Osteoblast (primary cell): ENCODE results near the gene OR52A1. TPM values are rescaled to one million over a fixed set of nuclear protein-coding genes. Genes with fewer than 3 reads are reported as not detected.

Source experiments
- DNase-seq: peaks from one replicate; pipeline ENCODE4 v3.0.0; 2011; ENCODE audit warnings: low spot score, mixed read lengths; ENCODE audit not compliant: insufficient read length; ENCODE audit errors: missing footprints
- H2AFZ ChIP-seq: 2 replicates; pipeline ENCODE4 v1.6.0; 2011; ENCODE audit warnings: mild to moderate bottlenecking, low read length
- H3K27ac ChIP-seq: 2 replicates; pipeline ENCODE4 v1.5.1; 2011; ENCODE audit warnings: mild to moderate bottlenecking, low read depth, low read length, moderate library complexity
- H3K27me3 ChIP-seq: 2 replicates; pipeline ENCODE4 v1.6.0; 2012; ENCODE audit warnings: mild to moderate bottlenecking, control low read depth, inconsistent platforms, low read length, moderate library complexity; ENCODE audit not compliant: insufficient read depth
- H3K36me3 ChIP-seq: 2 replicates; pipeline ENCODE4 v1.5.1; 2011; ENCODE audit warnings: mild to moderate bottlenecking, low read length, control low read depth, moderate library complexity; ENCODE audit not compliant: insufficient read depth
- H3K4me1 ChIP-seq: 2 replicates; pipeline ENCODE4 v1.5.1; 2011; ENCODE audit warnings: mild to moderate bottlenecking, low read length, control low read depth, moderate library complexity; ENCODE audit not compliant: insufficient read depth
- H3K4me2 ChIP-seq: 2 replicates; pipeline ENCODE4 v1.6.0; 2011; ENCODE audit warnings: mild to moderate bottlenecking, low read length; ENCODE audit not compliant: insufficient read depth
- H3K4me3 ChIP-seq: fragments of 200-600 bp; sonication (generic); 3 replicates; pipeline ENCODE4 v1.5.1; 2012; ENCODE audit warnings: mild to moderate bottlenecking, low read length, inconsistent platforms; ENCODE audit not compliant: insufficient read depth
- H3K79me2 ChIP-seq: 2 replicates; pipeline ENCODE4 v1.6.0; 2012; ENCODE audit warnings: mild to moderate bottlenecking, low read length, control low read depth, inconsistent platforms; ENCODE audit not compliant: insufficient read depth
- H3K9me3 ChIP-seq: 2 replicates; pipeline ENCODE4 v1.5.1; 2011; ENCODE audit warnings: low read depth, low read length, control low read depth
- H4K20me1 ChIP-seq: 2 replicates; pipeline ENCODE4 v1.6.0; 2012; ENCODE audit warnings: mild to moderate bottlenecking, low read length, control low read depth; ENCODE audit not compliant: insufficient read depth
- total RNA-seq: library from RNA; depleted of rRNA; stranded (reverse); fragments of >200 nt; gene quantifications from 2 replicates; pipeline ENCODE4 v1.2.3, GENCODE V29; 2012
- TF ChIP-seq, protein P1 (sequence below): IDR thresholded peaks from 2 replicates; pipeline ENCODE4 v1.5.1; 2011; ENCODE audit warnings: mild to moderate bottlenecking, low read depth, low read length, moderate library complexity; ENCODE audit errors: extremely low read depth

OR52A1 gene
- total RNA-seq, 1 donor: not detected

DNA sequence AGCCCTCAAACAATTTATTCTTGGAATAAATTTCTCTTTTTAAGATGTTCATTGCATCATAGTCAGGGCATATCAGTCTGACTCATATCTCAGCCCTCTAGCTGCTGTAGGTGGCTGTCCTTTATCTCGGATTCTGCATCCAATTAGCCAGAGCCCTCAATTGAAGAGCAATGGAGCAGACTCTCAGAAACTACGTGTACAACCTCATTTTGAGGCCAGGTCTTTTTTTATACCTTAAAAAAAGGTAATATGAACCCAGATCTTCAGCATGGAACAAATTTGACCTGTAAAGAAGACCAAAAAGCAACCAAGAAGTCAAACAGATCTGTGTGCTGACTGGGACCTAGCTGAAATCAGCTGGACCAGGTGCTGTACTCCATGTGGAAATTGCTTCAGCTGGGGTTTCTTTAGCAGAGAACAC lies 25.1 kb downstream of the OR52A1 start:
- H4K20me1 ChIP-seq: no peaks in the 10 kb centered on the region
- no peaks in the 10 kb centered on the region for H3K27me3 ChIP-seq
- H3K27ac ChIP-seq: no peak overlapping the region
- no peaks in the 10 kb centered on the region for H3K79me2 ChIP-seq
- H3K36me3 ChIP-seq: no peaks in the 10 kb centered on the region
- no peak overlapping the region for H2AFZ ChIP-seq
- DNase-seq: no peak
- TF ChIP-seq, protein P1, sequence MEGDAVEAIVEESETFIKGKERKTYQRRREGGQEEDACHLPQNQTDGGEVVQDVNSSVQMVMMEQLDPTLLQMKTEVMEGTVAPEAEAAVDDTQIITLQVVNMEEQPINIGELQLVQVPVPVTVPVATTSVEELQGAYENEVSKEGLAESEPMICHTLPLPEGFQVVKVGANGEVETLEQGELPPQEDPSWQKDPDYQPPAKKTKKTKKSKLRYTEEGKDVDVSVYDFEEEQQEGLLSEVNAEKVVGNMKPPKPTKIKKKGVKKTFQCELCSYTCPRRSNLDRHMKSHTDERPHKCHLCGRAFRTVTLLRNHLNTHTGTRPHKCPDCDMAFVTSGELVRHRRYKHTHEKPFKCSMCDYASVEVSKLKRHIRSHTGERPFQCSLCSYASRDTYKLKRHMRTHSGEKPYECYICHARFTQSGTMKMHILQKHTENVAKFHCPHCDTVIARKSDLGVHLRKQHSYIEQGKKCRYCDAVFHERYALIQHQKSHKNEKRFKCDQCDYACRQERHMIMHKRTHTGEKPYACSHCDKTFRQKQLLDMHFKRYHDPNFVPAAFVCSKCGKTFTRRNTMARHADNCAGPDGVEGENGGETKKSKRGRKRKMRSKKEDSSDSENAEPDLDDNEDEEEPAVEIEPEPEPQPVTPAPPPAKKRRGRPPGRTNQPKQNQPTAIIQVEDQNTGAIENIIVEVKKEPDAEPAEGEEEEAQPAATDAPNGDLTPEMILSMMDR: no peak
- H3K9me3 ChIP-seq: no peaks in the 10 kb centered on the region
- H3K4me1 ChIP-seq: no peaks in the 10 kb centered on the region
- H3K4me2 ChIP-seq: no peak overlapping the region
- H3K4me3 ChIP-seq: no peak overlapping the region

DNA sequence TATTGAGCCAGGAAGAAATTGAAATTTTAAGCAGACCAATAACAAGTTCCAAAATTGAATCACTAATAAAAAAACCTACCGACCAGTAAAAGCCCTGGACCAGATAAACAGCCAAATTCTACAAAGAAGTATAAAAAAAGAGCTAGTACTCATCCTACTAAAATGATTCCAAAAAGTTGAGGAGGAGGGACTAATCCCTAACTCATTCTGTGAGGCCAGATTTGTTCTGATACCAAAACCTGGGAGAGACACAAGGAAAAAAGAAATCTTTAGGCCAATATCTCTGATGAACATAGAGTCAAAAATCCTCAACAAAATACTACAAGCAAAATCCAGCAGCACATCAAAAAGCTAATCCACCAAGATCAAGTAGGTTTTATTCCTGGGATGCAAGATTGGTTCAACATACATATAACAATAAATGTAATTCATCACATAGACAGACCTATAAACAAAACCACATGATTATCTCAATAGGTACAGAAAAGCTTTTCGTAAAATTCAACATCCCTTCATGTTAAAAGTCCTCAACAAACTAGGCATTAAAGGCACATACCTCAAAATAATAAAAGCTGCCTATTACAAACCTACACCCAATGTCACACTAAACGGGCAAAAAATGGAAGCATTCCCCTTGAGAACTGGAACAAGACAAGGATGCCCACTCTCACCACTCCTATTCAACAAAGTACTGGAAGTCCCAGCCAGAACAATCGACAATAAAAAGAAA lies 29.5 kb downstream of the OR52A1 start:
- no peaks in the 10 kb centered on the region for H4K20me1 ChIP-seq
- no peaks in the 10 kb centered on the region for H3K9me3 ChIP-seq
- TF ChIP-seq, protein P1: no peak
- no peak overlapping the region for H2AFZ ChIP-seq
- H3K4me2 ChIP-seq: no peak overlapping the region
- H3K4me3 ChIP-seq: no peak overlapping the region
- H3K27ac ChIP-seq: no peak overlapping the region
- H3K4me1 ChIP-seq: no peaks in the 10 kb centered on the region
- no peaks in the 10 kb centered on the region for H3K36me3 ChIP-seq
- peaks cover 2% of the 10 kb centered on the region for H3K27me3 ChIP-seq
- no peak for DNase-seq
- no peaks in the 10 kb centered on the region for H3K79me2 ChIP-seq

DNA sequence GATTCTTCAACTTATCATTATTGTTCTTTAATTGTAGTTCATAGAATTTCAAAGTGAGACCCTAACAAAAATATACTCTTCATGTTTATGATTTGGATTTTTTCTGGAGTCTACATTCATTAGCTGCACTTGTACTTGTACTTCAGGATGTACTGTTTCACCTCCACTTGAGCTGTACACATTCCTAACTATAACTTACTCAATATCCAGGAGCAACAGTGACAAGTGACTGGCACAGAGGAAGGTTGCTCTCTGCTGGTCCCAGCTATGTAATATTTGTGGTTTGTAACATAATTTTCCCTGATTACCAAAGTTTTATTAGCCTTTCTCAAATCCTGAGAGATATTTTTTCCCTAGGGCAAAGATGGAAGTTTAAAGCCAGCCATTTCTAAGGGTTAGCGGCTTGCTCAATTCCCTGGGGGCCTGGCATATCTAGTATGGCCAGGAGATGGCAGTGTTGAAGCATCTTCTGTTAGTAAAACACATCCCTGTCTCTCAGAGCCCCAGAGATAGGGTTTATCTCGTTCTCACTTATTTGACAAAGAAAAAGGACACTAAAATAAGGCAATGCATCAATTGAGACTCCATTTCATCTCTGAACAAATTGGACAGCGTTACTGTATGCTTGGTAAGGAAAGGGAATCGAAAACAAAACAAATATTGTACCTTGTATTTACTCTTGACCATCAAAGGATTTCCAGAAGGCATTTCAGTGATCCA lies 30.6 kb downstream of the OR52A1 start:
- Histone ChIP-seq H3K27ac (no peak overlapping the region), H3K9me3 (no peaks in the 10 kb centered on the region), H2AFZ (peak overlapping the region; percentile 11), H3K79me2 (no peaks in the 10 kb centered on the region), H3K36me3 (no peaks in the 10 kb centered on the region), H4K20me1 (no peaks in the 10 kb centered on the region), H3K4me2 (peak overlapping the region; percentile 7), H3K4me1 (no peaks in the 10 kb centered on the region), H3K4me3 (no peak overlapping the region), H3K27me3 (peaks cover 2% of the 10 kb centered on the region)
- peak; percentile 43 for DNase-seq
- TF ChIP-seq, protein P1: peak; percentile 93

DNA sequence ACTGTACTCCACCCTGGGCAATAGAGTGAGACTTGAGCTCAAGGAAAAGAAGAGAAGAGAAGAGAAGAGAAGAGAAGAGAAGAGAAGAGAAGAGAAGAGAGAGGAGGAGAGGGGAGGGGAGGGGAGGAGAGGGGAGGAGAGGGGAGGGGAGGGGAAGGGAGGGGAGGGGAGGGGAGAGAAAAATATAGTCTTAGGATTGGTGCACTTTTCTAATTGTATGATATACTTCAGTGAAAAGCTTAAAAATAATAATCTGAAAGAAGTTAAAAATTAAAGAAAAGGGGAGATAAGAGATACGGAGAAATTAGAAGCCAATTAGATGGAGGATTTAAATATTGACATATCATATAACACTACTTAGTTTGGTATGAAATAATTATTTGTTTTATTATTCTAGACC lies 35.7 kb downstream of the OR52A1 start:
- no peak for DNase-seq
- no peaks in the 10 kb centered on the region for H3K4me1 ChIP-seq

More for the DNA sequence above, 35.7 kb downstream of the OR52A1 start:
- Histone ChIP-seq H3K9me3 (no peaks in the 10 kb centered on the region), H2AFZ (no peak overlapping the region), H4K20me1 (no peaks in the 10 kb centered on the region), H3K27me3 (peaks cover 2% of the 10 kb centered on the region), H3K36me3 (no peaks in the 10 kb centered on the region), H3K79me2 (no peaks in the 10 kb centered on the region), H3K4me3 (no peak overlapping the region), H3K27ac (no peak overlapping the region), H3K4me2 (no peak overlapping the region)
- TF ChIP-seq, protein P1: no peak
